Right lobe of liver (tissue), 6 donors: ENCODE measurements around the gene GIMD1. TPM values are rescaled to one million over a fixed set of nuclear protein-coding genes. Genes with fewer than 3 reads are reported as not detected.

Source experiments
- ATAC-seq, 4 donors: fragments of 200-7000 bp; cut with Tn5 transposase; one replicate each; pipeline ENCODE4 v1.9.1; 2020; ENCODE audit warnings: mild to moderate bottlenecking in 4 of 4, moderate library complexity in 4 of 4
- DNase-seq, 3 donors: peaks; one replicate each; pipeline ENCODE4 v3.0.0-alpha.2; 2020
- H3K27ac ChIP-seq, 3 donors: fragments of 200-600 bp; one replicate each; pipeline ENCODE4 v1.8.0; 2022
- H3K27me3 ChIP-seq, 2 donors: fragments of 200-600 bp; one replicate each; pipeline ENCODE4 v1.8.0; 2022
- H3K36me3 ChIP-seq, 4 donors: fragments of 200-600 bp; sonication (generic) in 1 of 4; one replicate each; pipeline versions ENCODE4 v1.5.1 to v1.8.0; 2017 to 2022; ENCODE audit warnings: control low read depth in 1 of 4
- H3K4me1 ChIP-seq, 4 donors: fragments of 200-600 bp; sonication (generic) in 1 of 4; one replicate each; pipeline versions ENCODE4 v1.5.1 to v1.8.0; 2017 to 2022; ENCODE audit warnings: control low read depth in 1 of 4
- H3K4me3 ChIP-seq, 3 donors: fragments of 200-600 bp; one replicate each; pipeline ENCODE4 v1.8.0; 2022
- H3K9me3 ChIP-seq, 4 donors: fragments of 200-600 bp; sonication (generic) in 1 of 4; one replicate each; pipeline versions ENCODE4 v1.5.1 to v1.8.0; 2017 to 2022; ENCODE audit warnings: control low read depth in 1 of 4
- CTCF ChIP-seq, 4 donors: fragments of 200-600 bp in 3 of 4; fragments of 450-650 bp in 1 of 4; IDR thresholded peaks; one replicate each; pipeline versions ENCODE4 v1.5.1 to v1.8.0; 2016 to 2022; ENCODE audit warnings: antibody characterized with exemption in 4 of 4, mild to moderate bottlenecking in 2 of 4
- POLR2A ChIP-seq: fragments of 450-650 bp; IDR thresholded peaks from one replicate; pipeline ENCODE4 v1.6.1; 2017; ENCODE audit warnings: antibody characterized with exemption, mild to moderate bottlenecking
- WGBS: methylation state at CpG from one replicate; pipeline ENCODE4 v1.1.6; 2018; ENCODE audit warnings: low coverage, low lambda C conversion rate; ENCODE audit not compliant: insufficient coverage; ENCODE audit errors: missing lambda C conversion rate; 5-methylcytosine and 5-hydroxymethylcytosine counted together
- intact Hi-C, 2 donors: fragments of 100-400 bp; cut with DNase I; formaldehyde crosslinking; loops; one replicate each; pipeline versions ENCODE4 v1.11.2 to v1.14.1; 2022
- total RNA-seq, 6 experiments: library from RNA; depleted of rRNA in 2 of 6; stranded (reverse); fragments of >200 nt in 2 of 6; fragmentation: NEBNext Ultra II Directional in 3 of 6; extraction: Animal tissue kit (Norgen Biotek cat#: 25700) in 3 of 6; gene quantifications; one replicate each; pipeline versions ENCODE4 v1.1.0 to v1.2.4, GENCODE V29; 2016 to 2023
- donor health status: DM: no; HTN: yes; CAD: no.
- donor health status: DM: no; HTN: no; CAD: no.
- donor health status: DM: no; HTN: no; CAD: no.
- donor health status: DM: no; HTN: yes; CAD: no.
- donor health status: DM: no; HTN: yes; CAD: no.

The GIMD1 gene
- total RNA-seq, 6 experiments from 2014 or later = not detected

- H3K27me3 ChIP-seq = no peaks in the 10 kb centered on the region
- H3K9me3 ChIP-seq = no peaks in the 10 kb centered on the region
- ATAC-seq (no peak), DNase-seq (no peak)
- H3K4me1 ChIP-seq = no peaks in the 10 kb centered on the region
- H3K27ac ChIP-seq = no peak overlapping the region
- intact Hi-C loops = no loop called here
- TF ChIP-seq POLR2A = no peak
- no peak for TF ChIP-seq CTCF (IDR thresholded peaks at IDR 0.05)
- H3K36me3 ChIP-seq = no peaks in the 10 kb centered on the region
- 58% methylated on average over 2 of the region's 2 CpGs for WGBS
- H3K4me3 ChIP-seq = no peak overlapping the region
Observed at GRCh38 chr4:106395582-106395981, 27.0 kb upstream of the GIMD1 start.

GRCh38 chr4:106385853-106386393 is 17.3 kb upstream of the GIMD1 start:
- ATAC-seq (no peak), DNase-seq (no peak)
- Histone ChIP-seq H3K27me3 (no peaks in the 10 kb centered on the region), H3K9me3 (no peaks in the 10 kb centered on the region), H3K4me3 (no peak overlapping the region), H3K4me1 (no peaks in the 10 kb centered on the region), H3K27ac (no peak overlapping the region), H3K36me3 (no peaks in the 10 kb centered on the region)
- WGBS = 38% methylated on average over 2 of the region's 6 CpGs
- intact Hi-C loops = no loop called here
- TF ChIP-seq POLR2A = no peak
- no peak for TF ChIP-seq CTCF (IDR thresholded peaks at IDR 0.05)

GRCh38 chr4:106384878-106385277 is 16.3 kb upstream of the GIMD1 start:
- TF ChIP-seq CTCF (IDR thresholded peaks at IDR 0.05) (no peak), POLR2A (no peak)
- intact Hi-C loops = no loop called here
- Histone ChIP-seq H3K36me3 (no peaks in the 10 kb centered on the region), H3K27me3 (no peaks in the 10 kb centered on the region), H3K4me1 (no peaks in the 10 kb centered on the region), H3K9me3 (no peaks in the 10 kb centered on the region), H3K27ac (no peak overlapping the region), H3K4me3 (no peak overlapping the region)
- peak in 1 of 4 donors; percentile 25 for ATAC-seq
- WGBS = 100% methylated on average over 1 of the region's 3 CpGs
- no peak for DNase-seq

- Histone ChIP-seq H3K4me1 (no peaks in the 10 kb centered on the region), H3K27ac (no peak overlapping the region), H3K9me3 (no peaks in the 10 kb centered on the region), H3K27me3 (no peaks in the 10 kb centered on the region), H3K36me3 (no peaks in the 10 kb centered on the region), H3K4me3 (no peak overlapping the region)
- no peak for TF ChIP-seq CTCF (IDR thresholded peaks at IDR 0.05)
- ATAC-seq (no peak), DNase-seq (no peak)
- intact Hi-C loops = no loop called here
Observed at GRCh38 chr4:106380179-106380578, 11.6 kb upstream of the GIMD1 start.

- no peak for TF ChIP-seq CTCF (IDR thresholded peaks at IDR 0.05)
- no peak for TF ChIP-seq POLR2A
- Histone ChIP-seq H3K4me3 (no peak overlapping the region), H3K27ac (no peak overlapping the region), H3K27me3 (peaks cover 0 to 2% of the 10 kb centered on the region in 2 donors), H3K9me3 (no peaks in the 10 kb centered on the region), H3K4me1 (no peaks in the 10 kb centered on the region), H3K36me3 (no peaks in the 10 kb centered on the region)
- 59% methylated on average over 3 of the region's 3 CpGs for WGBS
- ATAC-seq = no peak
- no peak for DNase-seq
- intact Hi-C loops = no loop called here
Observed at GRCh38 chr4:106373026-106373425, 4.4 kb upstream of the GIMD1 start.
